CD4-positive, alpha-beta T cell treated with Interleukin-6 for 4 hours (primary cell): ENCODE data around the gene AP3S1.
"Not testable (repeated sequence)": the region's sequence is repeated elsewhere in the genome, so short reads cannot be mapped to it uniquely, and the experiment has no call there.

Experiments
- DNase-seq: peaks from one replicate; pipeline ENCODE4 v3.0.0-alpha.2; 2020; ENCODE audit warnings: mixed read lengths

The AP3S1 gene

GRCh38 chr5:115877342-115877741, 35.6 kb downstream of the AP3S1 start:
- not testable (repeated sequence) for DNase-seq

- DNase-seq: not testable (repeated sequence)
Observed at GRCh38 chr5:115882434-115882833, 40.7 kb downstream of the AP3S1 start.

DNA sequence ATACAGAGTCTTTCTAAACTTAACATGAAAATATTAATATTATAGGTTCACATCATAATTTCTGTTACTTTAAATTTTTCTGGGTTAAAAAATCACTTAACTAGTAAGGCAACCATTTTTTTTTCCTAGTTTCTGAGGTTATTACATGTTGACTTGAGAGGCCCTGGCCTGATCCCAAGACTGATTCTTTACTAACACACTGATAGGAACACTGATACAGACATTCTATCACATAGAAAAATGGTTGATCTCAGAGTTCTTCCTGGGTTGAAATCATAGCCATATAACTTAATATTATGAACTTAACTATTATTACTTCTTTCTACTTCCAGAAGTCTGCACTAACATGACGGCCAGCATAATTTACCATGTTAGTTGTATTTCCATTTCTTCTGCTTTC, 43.0 kb downstream of the AP3S1 start:
- DNase-seq: no peak

DNA sequence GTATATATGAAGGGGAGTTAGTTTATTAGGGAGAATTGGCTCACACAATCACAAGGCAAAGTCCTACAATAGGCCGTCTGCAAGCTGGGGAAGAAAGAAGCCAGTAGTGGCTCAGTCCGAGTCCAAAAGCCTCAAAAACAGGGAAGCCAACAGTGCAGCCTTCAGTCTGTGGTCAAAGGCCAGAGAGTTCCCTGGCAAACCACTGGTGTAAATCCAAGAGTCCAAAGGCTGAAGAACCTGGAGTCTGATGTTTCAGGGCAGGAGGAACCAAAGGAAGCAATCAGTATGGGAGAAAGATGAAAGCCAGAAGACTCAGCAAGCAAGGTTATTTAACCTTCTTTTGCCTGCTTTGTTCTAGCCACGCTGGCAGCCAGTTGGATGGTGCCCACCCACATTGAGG, 43.5 kb downstream of the AP3S1 start:
- DNase-seq: not testable (repeated sequence)

- no peak for DNase-seq
Observed at GRCh38 chr5:115888027-115888426, 46.3 kb downstream of the AP3S1 start.

DNA sequence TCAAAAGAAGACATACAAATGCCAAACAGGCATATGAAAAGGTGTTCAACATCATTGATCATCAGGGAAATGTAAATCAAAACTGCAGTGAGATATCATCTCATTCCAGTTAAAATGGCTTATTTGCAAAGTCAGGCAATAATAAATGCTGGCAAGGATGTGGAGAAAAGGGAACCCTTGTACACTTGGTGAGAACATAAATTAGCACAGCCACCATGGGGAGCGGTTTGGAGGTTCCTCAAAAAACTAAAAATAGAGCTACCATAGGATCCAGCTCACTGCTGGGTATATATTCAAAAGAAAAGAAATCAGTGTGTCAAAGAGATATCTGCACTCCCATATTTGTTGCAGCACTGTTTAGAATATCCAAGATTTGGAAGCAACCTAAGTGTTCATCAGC, 50.3 kb downstream of the AP3S1 start:
- DNase-seq: no peak

DNA sequence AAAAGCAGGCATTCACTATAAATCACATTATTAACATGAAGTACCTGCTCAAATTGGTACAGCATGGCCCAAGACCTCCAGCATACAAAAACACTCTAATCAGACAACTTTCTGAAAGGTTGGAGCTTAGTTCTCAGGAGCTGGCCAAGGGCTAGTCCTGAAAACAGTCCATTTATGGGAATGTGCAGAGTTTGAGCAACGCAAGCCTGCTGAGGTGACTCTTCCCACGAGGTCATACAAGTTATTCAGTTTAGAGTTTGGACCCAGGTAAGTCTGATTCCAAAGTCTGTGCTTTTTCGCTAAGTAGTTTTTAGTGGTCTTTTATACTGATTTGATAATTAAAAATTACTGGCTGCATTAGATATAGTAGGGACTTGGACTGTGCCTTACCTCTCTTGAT, 52.6 kb downstream of the AP3S1 start:
- no peak for DNase-seq

DNA sequence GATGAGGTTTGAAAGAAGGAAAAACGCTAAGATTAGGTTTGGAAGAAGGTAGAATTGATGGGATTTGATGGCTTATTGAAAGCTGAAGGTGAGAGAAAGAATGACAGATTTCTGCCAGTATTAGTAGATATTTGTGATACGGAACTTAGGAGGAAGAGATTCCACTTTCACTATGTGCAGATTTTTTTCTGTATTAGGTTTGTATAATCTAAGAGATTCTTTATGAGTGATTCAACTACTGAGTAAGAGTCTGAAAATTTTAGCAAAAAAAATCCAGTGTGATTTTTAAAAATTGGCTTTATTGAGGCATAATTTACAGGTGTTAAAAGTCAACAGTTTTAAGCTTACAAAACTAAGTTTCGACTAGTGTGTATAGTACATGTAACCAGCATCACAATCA, 54.1 kb downstream of the AP3S1 start:
- DNase-seq: no peak

DNA sequence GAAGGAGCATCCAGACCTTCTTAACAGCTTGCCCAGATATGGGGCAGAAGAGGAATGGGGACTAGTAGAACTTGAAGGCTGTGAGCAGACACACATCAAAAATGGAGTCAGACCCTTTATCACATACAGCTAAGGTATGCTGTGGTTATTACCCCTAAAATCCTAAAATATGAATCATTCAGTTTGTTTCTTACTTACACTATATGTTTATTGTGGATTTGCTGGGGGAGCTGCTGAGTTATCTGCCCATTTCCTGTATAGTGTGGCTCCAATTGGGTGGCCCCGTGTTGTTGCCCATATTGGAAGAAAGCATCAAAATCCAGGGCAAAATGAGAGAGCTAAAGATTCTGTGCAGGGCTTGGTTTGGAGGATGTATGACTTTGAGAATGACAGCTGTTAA, 56.9 kb downstream of the AP3S1 start:
- DNase-seq: no peak

DNA sequence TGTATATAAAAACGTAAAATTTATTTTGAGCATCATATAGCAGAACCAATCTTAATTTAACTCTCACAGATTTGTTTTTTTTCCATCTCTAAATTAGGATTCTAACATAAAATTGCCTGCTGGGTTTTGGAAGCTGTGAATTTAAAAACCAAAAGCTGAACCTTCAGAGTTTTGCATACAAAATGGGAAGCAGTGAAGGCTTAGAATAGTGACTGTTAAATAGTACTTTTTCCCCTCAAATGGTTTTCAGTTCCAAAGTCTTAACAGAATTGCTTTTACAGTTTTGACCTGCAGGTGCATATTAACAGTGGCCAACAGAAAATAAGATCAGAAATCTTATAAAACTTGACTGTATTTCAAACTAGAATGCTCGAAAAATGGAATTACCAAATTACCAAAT, 65.4 kb downstream of the AP3S1 start:
- DNase-seq: no peak

DNA sequence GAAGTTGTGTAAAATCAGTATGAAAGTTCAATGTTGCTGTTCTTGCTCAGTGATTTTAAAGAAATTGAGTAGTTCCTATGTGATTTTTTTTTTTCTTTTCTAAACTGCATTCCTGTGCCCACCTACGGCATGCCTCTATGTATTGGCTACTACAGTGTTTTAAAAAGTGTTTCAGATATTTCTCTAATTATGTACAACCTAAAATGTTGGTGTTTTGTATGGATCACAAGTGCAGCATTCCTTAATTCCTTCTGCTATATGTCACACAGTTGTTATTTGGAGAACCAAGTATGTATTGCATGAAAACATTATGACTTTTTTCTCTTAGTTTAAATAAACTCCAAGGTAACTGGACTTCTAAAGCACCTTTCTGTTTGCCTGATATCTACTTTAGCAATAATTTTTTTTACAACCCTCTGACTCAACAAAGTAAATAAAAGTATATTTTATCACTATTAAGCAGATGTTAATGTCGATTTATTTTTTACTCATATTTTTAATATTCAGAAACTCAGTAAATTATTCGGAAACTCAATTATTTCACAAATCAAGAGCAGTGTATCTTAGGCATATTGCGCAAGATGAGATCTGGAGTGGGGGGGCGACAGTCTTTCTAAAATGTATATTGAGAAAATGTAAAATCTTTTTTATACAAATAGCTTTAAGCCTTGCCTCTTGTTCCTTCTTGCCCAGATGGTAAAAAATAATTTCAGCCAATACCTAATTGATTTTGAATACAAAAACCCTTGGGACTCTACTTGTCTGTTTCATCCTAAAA, 72.1 kb downstream of the AP3S1 start:
- DNase-seq: not testable (repeated sequence)

DNA sequence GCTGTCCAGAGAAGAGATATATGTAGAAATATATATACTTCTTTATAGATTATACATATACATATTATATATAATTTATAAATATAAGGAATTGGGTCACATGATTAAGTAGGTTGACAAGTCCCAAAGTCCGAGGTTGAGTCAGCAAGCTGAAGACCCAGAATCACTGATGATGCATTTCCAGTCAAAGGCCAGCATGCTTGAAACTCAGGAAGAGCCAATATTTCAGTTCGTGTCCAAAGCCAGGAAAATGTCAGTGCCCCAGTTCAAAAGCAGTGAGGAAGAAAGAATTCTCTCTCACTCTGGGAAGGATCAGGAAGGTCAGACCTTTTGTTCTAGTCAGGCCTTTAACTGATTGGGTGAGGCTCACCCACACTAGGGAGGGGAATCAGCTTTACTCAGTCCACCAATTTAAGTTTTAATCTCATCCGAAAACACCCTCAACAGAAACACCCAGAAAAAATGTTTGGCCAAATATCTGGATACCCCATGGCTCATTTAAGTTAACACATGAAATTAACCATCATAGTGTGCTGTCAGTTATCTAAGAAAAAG, 78.5 kb downstream of the AP3S1 start:
- no peak for DNase-seq

- not testable (repeated sequence) for DNase-seq
Observed at GRCh38 chr5:115928578-115929407, 87.1 kb downstream of the AP3S1 start.

- DNase-seq: not testable (repeated sequence)
Observed at GRCh38 chr5:115930171-115930570, 88.4 kb downstream of the AP3S1 start.

- no peak for DNase-seq
Observed at GRCh38 chr5:115930630-115931337, 89.0 kb downstream of the AP3S1 start.

- DNase-seq: no peak
Observed at GRCh38 chr5:115932991-115933390, 91.3 kb downstream of the AP3S1 start.

- DNase-seq: no peak
Observed at GRCh38 chr5:115934388-115934974, 92.7 kb downstream of the AP3S1 start.

- DNase-seq: no peak
Observed at GRCh38 chr5:115936031-115936430, 94.3 kb downstream of the AP3S1 start.

- no peak for DNase-seq
Observed at GRCh38 chr5:115939059-115939458, 97.3 kb downstream of the AP3S1 start.

DNA sequence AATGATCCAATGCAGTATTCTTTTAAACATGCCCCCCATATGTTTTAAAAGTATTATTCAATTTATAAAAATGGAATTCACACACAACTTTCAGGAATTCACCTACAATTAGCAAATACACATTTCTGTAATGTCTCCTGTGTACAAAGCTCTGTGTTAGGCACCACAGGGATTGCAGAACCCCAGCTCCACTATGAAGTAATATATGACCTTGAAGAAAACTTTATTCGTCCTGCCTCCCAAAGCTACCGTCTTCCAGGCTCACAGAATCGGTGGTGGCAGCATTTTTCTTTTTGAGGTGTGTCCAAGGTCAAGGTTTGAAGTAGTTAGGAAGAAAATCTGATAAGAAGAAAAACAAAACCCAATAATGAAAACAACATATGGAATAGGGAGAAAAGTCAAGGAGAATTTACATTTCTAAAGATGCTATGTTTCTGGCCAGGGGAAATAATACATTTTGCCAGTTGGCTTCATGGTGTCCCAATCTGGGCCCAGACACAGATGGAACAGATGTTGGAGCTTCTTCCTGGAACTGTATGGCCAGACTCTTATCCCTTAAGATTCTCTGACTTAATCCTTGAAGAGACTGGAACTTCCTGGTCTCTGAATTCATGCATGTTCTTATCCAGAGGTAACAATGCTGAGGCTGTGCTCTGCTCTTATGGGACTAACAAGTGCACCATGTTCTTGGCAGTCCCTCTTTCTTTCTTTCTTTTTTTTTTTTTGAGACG, 98.5 kb downstream of the AP3S1 start:
- no peak for DNase-seq

- no peak for DNase-seq
Observed at GRCh38 chr5:115941051-115941675, 99.4 kb downstream of the AP3S1 start.

GRCh38 chr5:115944501-115944900, 102.8 kb downstream of the AP3S1 start:
- no peak for DNase-seq
